HUDEP-2 (cell line): ENCODE data around the gene TUBGCP3.
"Not testable (repeated sequence)": the region's sequence is repeated elsewhere in the genome, so short reads cannot be mapped to it uniquely, and the experiment has no call there.

Experiments
- DNase-seq, 76 experiments: peaks; one replicate each; lab custom pipeline; 2025; ENCODE audit not compliant: unreplicated experiment in 76 of 76; lab: John Stamatoyannopoulos, UW

TUBGCP3 gene

DNA sequence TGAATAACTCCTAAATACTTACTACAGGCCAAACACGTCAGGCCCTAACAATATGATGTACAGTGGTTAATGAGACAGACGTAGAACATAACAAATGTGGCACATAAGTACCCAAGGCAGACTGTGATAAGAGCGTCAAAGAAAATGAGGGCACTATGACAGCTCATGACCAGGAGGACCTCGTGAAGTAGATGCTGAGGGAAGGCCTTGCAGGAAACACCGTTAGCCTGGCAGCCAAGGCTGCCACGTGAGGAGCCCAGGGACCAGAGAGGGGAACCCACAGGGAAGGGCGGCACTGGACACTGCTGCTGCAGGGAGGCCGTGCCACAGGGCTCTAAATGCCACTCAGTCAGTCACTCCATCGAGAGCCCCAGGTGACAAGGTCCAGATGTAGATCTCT, 5.7 kb downstream of the TUBGCP3 start:
- peak in 9 of 76 experiments; percentile 4 to 35 (median 13) for DNase-seq

GRCh38 chr13:112580912-112581311, 7.0 kb downstream of the TUBGCP3 start:
- DNase-seq, result no peak

- DNase-seq, result no peak
Observed at GRCh38 chr13:112580211-112580610, 7.7 kb downstream of the TUBGCP3 start.

- no peak for DNase-seq
Observed at GRCh38 chr13:112579310-112579843, 8.6 kb downstream of the TUBGCP3 start.

DNA sequence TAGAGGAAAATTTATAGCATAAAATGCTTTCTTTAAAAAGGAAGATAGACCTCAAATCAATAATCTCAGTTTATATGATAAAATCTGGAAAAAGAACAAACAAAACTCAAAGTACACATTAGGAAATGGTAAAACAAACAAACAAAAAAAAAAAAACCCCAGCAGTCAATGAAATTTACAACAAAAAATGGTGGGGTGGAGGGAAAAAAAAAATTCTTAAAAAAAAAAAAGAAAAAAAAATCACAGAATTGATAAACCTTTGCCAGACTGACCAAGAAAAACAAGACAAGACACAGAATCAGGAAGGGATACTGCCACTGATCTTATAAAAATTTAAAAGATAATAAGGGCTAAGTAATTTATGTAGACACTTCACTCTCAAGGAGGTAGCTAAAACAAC, 11.2 kb downstream of the TUBGCP3 start:
- no peak for DNase-seq

GRCh38 chr13:112576191-112576590, 11.8 kb downstream of the TUBGCP3 start:
- no peak for DNase-seq

GRCh38 chr13:112575675-112576074, 12.3 kb downstream of the TUBGCP3 start:
- peak in 8 of 76 experiments; percentile 1 to 31 (median 12) for DNase-seq

DNA sequence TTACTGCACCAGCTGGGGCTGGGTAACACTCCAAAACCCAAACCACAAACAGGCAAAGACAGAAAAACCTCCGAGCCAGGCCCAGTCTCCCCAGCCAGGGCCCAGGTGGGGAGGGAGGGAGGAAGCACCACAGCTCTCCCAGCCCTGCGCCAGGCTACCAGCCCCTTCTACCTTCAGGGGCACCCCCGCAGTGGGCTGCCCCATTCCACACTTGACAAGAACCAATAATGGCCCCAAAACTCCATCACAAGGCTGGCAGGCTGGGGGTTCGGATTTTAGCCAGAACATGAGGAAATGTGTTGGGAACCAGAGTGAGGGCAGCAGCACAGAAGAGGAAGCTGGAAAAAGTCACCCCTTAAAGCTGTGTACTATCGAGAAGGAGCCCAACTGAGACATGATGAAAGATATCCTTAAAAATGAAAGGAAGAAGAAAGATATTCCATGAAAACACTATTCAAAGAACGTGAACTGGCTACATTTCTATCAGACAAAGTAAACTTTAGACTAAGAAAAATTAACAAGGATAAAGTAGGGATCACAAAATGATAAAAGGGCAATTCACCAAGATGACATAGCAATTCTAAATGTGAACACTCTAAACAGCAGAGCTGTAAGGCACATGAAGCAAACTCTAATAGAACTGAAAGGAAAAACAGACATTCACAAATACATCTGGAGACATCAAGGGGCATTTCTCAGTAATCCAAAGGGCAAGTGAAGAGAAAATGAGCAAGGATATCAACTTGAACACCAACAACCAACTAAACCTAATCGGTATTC, 12.9 kb downstream of the TUBGCP3 start:
- DNase-seq, result no peak

DNA sequence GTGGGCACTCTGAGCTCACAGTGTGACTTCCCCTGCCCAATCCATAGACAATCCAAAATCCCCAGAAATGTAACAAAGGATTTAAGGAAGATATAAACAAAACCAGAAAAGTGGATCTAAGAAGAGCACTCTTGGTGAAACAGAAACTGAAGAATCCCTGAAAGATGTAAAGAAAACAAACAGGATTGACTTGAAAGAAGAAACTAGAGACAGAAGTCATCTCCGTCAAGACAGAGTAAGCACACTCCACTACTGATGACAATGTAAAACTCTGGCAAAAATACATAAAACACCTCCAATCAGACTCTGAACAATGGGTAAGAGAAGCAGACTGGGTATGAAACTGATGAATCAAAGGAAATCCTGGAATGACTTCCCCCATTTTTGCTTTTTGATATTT, 13.5 kb downstream of the TUBGCP3 start:
- DNase-seq, result no peak

- no peak for DNase-seq
Observed at GRCh38 chr13:112573710-112574109, 14.2 kb downstream of the TUBGCP3 start.

DNA sequence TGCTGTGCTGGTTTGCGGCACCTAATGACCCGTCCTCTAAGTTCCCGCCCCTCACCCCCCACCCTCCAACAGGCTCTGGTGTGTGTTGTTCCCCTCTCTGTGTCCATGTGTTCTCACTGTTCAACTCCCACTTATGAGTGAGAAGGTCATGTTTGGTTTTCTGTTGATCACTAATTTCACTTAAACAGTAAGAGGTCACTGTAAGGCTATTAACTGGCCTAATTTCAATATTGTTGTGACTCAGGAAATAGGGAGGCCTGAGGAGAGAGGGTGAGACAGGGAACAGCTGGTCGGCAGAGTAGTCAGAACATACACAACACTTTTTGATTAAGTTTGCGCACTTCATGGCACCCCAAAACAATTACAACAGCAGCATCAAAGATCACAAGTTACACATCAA, 15.6 kb downstream of the TUBGCP3 start:
- DNase-seq, result no peak

GRCh38 chr13:112569821-112570220, 18.1 kb downstream of the TUBGCP3 start:
- DNase-seq, result no peak

DNA sequence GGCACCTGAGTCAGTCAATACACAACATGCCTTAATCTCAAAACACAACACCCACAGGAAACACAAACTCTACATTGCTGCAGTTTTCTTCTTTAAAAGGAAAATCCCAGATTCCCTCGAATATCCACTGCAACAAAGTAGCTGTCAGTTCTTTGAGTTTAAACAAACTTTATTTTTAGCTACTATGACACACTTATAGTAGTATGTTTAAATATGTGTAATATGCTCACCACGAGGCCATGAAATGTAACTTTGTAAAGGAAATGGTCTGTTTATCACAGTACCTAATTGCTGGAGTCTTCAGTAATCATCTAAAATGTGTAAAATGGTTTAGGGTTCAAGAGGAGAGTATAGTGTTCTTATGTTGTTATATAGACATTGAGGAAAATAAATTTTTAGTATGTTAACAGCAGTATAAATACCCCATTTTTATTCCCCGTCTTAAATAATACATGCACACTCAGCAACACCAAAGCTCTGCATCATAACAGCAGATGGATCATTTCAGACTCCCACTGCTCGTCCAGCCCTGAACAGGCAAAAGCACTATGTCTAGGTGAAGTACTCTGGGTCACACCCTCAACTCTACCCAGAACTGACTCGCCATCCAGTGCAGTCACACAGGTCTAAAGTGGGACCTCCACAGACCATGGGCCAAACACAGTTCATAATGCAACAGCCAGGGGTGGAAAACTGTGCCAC, 20.6 kb downstream of the TUBGCP3 start:
- no peak for DNase-seq

- no peak for DNase-seq
Observed at GRCh38 chr13:112562786-112563383, 25.1 kb downstream of the TUBGCP3 start.

- DNase-seq, result no peak
Observed at GRCh38 chr13:112562254-112562653, 25.7 kb downstream of the TUBGCP3 start.

GRCh38 chr13:112561478-112561877, 26.5 kb downstream of the TUBGCP3 start:
- no peak for DNase-seq

GRCh38 chr13:112558696-112559418, 29.1 kb downstream of the TUBGCP3 start:
- DNase-seq, result no peak

GRCh38 chr13:112556600-112556999, 31.4 kb downstream of the TUBGCP3 start:
- no peak for DNase-seq

DNA sequence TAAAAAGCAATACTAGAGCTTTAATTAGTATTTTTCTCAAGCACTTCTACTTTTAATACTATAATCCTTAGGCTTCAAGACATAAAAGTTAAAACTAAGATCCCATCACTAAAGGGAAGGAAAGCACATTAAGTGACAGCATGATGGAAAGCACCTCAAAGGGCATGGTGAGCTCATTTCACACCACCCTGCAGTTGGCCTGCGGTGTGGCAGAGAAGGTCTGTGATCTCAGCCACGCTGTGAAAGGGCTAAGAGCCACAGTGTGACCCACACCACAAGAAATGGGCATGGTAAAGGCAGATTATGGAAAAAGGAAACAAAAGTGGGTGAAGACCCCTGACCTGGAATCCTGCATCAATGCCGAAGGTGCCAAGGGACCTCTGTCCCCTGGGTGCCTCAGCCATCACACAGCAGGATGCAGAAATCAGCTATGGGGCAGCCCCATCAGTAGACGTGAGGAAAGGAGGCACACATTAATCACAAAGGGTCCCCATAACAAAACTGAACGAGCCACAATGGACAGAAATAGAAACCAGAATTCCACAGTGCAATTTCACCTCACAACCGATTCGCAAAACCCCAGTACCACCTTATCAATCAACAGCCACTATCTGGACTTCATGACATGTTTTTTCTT, 33.6 kb downstream of the TUBGCP3 start:
- no peak for DNase-seq

DNA sequence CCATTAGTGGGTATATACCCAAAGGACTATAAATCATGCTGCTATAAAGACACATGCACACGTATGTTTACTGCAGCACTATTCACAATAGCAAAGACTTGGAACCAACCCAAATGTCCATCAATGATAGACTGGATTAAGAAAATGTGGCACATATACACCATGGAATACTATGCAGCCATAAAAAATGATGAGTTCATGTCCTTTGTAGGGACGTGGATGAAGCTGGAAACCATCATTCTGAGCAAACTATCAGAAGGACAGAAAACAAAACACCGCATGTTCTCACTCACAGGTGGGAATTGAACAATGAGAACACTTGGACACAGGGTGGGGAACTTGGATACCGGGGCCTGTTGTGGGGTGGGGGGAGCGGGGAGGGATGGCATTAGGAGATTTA, 39.0 kb downstream of the TUBGCP3 start:
- not testable (repeated sequence) for DNase-seq
